Stomach smooth muscle (tissue), 2 donors: Measurements from ENCODE around the gene PARVG.

Source experiments
- H3K27ac ChIP-seq: one replicate; pipeline ENCODE4 v1.7.0; 2013; ENCODE audit warnings: mild to moderate bottlenecking, low read length, inconsistent platforms
- H3K27me3 ChIP-seq, 2 donors: one replicate each; pipeline ENCODE4 v1.7.0; 2013; ENCODE audit warnings: low read length in 2 of 2; ENCODE audit not compliant: insufficient read depth in 2 of 2, control insufficient read depth in 1 of 2
- H3K36me3 ChIP-seq, 2 donors: one replicate each; pipeline ENCODE4 v1.7.0; 2013; ENCODE audit warnings: low read length in 2 of 2; ENCODE audit not compliant: control insufficient read depth in 2 of 2, insufficient read depth in 2 of 2
- H3K4me1 ChIP-seq: one replicate; pipeline ENCODE4 v1.7.0; 2013; ENCODE audit warnings: low read length; ENCODE audit not compliant: control insufficient read depth, insufficient read depth
- H3K4me3 ChIP-seq, 2 donors: one replicate each; pipeline ENCODE4 v1.7.0; 2013; ENCODE audit warnings: low read length in 2 of 2
- H3K9ac ChIP-seq, 2 donors: one replicate each; pipeline ENCODE4 v1.7.0; 2013; ENCODE audit warnings: low read length in 2 of 2, mild to moderate bottlenecking in 1 of 2
- H3K9me3 ChIP-seq, 2 donors: one replicate each; pipeline ENCODE4 v1.7.0; 2013; ENCODE audit warnings: low read length in 2 of 2; ENCODE audit not compliant: control insufficient read depth in 2 of 2
- donor health status: healthy.
- donor health status: Pancreatic carcinoma.

PARVG gene, protein sequence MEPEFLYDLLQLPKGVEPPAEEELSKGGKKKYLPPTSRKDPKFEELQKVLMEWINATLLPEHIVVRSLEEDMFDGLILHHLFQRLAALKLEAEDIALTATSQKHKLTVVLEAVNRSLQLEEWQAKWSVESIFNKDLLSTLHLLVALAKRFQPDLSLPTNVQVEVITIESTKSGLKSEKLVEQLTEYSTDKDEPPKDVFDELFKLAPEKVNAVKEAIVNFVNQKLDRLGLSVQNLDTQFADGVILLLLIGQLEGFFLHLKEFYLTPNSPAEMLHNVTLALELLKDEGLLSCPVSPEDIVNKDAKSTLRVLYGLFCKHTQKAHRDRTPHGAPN

DNA sequence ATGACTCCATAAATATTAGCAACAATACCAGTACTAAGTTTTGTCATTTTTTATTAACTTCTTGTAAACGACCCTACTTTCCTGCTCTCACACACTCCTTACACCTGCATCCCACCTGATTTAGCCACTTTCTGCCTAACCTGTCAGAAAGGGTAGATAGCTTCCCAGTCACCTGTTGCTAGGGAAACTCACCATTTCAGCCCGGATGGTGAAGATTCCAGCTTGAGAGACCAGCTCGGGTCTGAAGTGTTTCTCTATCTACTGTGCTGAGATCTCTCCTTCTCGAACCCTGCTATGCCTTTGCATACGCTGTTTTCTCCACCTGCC lies at the start of gene PARVG:
PARVG (plus strand) TSS at position 220 of the 327 bp plus-strand sequence. CDS start 2,405 bp downstream, outside the sequence.
- Histone ChIP-seq H3K9ac (no peak within 1 kb of the TSS), H3K27me3 (peaks cover 0 to 4% of the 10 kb centered on the region in 2 donors), H3K4me3 (peak within 1 kb of the TSS in 1 of 2 donors; percentile 22), H3K9me3 (no peaks in the 10 kb centered on the region), H3K4me1 (no peaks in the 10 kb centered on the region), H3K27ac (no peak within 1 kb of the TSS), H3K36me3 (no peaks in the 10 kb centered on the region)

DNA sequence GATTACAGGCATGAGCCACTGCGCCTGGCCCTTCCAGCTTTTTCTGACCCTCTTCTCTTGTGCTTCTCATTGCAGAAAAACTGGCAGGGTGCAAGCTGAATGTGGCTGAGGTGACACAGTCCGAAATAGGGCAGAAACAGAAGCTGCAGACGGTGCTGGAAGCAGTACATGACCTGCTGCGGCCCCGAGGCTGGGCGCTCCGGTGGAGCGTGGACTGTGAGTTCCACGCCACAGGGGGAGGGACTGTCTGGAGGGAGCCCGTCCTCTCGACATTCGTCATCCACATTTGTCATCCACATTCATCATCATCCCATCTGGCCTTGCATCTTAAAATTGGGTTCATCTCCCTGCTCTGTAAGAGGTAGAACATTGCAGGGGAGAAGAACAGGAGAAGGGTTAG lies 49.3 kb upstream of the PARVG start:
- Histone ChIP-seq H3K4me1 (peaks cover 2% of the 10 kb centered on the region), H3K27me3 (no peaks in the 10 kb centered on the region), H3K36me3 (peaks cover 16 to 18% of the 10 kb centered on the region in 2 donors), H3K9ac (no peak overlapping the region), H3K4me3 (no peak overlapping the region), H3K27ac (no peak overlapping the region), H3K9me3 (peaks cover 5 to 6% of the 10 kb centered on the region in 2 donors)

DNA sequence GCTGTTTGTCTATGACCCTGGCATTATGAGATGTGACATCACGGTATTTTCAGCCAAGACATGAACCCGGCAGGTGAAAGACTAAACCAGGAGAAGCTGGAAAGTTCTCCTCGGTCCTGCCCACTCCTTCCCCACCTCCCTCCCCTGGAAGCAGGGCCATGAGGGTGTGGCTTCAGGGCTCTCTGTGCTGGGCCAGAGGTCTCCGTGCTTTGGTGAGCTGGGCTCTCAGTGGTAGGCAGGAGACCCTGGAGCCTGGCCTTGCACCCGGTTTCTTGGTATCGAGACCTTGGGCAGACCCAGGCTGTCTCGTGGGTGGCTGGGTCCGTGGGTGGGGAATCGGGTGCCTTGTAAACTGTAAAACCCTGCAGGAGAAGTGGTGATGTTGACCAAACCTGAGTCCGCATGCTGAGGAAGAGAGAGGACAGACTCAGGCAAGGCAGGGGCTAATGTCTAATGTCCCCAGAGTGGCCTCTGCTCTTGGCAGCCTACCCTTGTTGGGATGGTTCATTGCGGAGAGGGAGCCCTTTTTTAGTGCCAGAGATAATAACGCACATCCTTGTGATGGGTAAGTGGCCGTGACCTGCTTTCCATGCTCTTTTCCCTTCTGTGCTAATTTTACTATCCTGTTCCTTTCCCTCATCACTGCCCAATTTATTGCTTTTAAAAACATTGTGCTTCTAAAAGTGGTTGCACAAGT lies 48.6 kb upstream of the PARVG start:
- Histone ChIP-seq H3K27me3 (no peaks in the 10 kb centered on the region), H3K9ac (no peak overlapping the region), H3K4me3 (no peak overlapping the region), H3K36me3 (peaks cover 20 to 23% of the 10 kb centered on the region in 2 donors), H3K27ac (no peak overlapping the region), H3K4me1 (peaks cover 2% of the 10 kb centered on the region), H3K9me3 (peaks cover 0 to 3% of the 10 kb centered on the region in 2 donors)

DNA sequence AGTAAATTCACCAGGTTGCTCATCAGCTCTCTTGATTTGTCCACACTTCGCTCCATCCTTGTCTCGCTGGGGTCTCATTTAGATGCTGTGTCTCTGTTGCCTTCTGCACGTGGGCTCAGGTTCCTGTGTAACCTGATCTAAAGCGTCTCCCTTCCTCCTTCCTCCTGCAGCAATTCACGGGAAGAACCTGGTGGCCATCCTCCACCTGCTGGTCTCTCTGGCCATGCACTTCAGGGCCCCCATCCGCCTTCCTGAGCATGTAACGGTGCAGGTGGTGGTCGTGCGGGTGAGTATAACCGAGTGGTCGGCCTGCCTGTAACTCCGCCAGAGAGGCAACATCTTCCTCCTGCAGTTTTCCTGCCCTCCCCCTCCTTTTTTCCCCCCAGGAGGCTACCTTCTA lies 48.0 kb upstream of the PARVG start:
- Histone ChIP-seq H3K4me1 (peaks cover 2% of the 10 kb centered on the region), H3K4me3 (no peak overlapping the region), H3K27me3 (no peaks in the 10 kb centered on the region), H3K36me3 (peaks cover 26% of the 10 kb centered on the region in 2 donors), H3K9me3 (peaks cover 0 to 9% of the 10 kb centered on the region in 2 donors), H3K9ac (no peak overlapping the region), H3K27ac (no peak overlapping the region)

DNA sequence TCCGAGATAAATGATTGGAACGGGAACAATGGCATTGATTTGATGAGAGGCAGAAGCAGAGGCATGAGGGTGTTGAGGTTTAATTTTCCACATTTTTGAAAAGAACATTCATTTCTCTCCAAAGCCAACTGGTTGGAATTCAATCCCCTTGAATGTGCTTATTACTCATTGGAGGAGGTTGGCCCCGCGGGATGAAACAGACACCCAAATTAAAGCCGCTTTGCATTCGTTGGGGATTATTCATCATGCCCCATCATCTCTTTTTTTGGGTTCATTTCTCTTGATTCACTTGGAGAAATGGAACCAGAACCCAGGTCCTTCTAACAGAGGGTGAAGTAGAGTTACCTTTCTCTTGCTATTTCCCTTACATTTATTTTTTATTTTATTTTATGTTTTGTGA lies 47.6 kb upstream of the PARVG start:
- Histone ChIP-seq H3K27me3 (no peaks in the 10 kb centered on the region), H3K4me3 (no peak overlapping the region), H3K9ac (no peak overlapping the region), H3K4me1 (peaks cover 2% of the 10 kb centered on the region), H3K9me3 (peaks cover 0 to 11% of the 10 kb centered on the region in 2 donors), H3K27ac (no peak overlapping the region), H3K36me3 (peaks cover 27 to 28% of the 10 kb centered on the region in 2 donors)

DNA sequence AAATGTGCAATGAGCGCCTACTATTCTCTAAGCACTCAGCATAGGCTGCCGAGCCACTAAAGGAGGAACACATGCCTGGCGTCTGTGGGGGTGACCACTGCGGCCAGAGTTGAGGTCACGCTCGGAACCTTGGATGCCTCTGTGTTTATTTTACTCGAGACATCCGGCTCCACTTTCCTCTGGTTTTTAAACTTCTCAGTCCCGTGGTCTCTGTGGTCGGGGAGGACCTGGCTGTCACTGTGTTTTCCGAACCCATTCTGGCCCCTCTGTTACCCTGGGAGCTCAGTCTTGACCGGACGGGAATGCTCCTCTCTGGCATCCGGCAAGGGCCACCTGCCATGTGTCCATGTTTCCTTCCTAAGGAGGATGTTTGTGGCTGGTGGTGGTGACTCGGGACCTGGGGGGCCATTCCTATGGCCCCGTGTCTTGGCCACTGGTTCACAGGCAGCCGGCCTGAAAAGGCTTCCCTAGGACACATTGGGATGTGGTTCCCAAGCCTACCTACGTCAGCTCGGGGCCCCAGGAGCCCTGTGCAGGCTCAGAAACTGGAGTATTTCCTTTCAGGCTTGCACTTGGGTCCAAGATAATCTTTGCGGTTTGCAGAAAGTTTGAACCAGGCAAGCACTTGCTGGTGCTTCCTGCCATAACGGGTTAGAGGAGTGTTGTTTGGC lies 46.7 kb upstream of the PARVG start:
- H3K4me1 ChIP-seq: peaks cover 2% of the 10 kb centered on the region
- H3K27me3 ChIP-seq: no peaks in the 10 kb centered on the region
- no peak overlapping the region for H3K4me3 ChIP-seq
- peaks cover 0 to 11% of the 10 kb centered on the region in 2 donors for H3K9me3 ChIP-seq
- peaks cover 27 to 28% of the 10 kb centered on the region in 2 donors for H3K36me3 ChIP-seq
- H3K9ac ChIP-seq: no peak overlapping the region
- no peak overlapping the region for H3K27ac ChIP-seq

DNA sequence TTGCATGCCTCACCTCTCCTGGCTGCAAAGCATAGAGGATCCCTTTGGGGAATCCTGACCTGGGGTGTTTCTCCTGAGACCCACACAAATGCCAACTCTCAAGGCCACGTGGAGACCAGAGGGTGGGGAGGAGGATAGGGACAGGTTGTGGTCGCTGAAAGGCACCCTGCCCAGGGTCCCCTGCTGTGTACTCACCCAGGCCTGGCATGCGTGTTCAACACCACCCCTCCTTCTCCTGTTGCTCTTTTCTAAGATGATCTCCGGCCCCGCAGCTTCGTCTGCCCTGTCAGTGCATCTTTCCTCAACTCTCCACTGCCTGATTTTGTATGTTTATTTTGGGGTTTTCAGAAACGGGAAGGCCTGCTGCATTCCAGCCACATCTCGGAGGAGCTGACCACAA lies 44.6 kb upstream of the PARVG start:
- H3K36me3 ChIP-seq: peaks cover 27 to 28% of the 10 kb centered on the region in 2 donors
- peaks cover 2% of the 10 kb centered on the region for H3K4me1 ChIP-seq
- no peak overlapping the region for H3K27ac ChIP-seq
- no peak overlapping the region for H3K9ac ChIP-seq
- H3K4me3 ChIP-seq: no peak overlapping the region
- H3K9me3 ChIP-seq: peaks cover 0 to 11% of the 10 kb centered on the region in 2 donors
- no peaks in the 10 kb centered on the region for H3K27me3 ChIP-seq

DNA sequence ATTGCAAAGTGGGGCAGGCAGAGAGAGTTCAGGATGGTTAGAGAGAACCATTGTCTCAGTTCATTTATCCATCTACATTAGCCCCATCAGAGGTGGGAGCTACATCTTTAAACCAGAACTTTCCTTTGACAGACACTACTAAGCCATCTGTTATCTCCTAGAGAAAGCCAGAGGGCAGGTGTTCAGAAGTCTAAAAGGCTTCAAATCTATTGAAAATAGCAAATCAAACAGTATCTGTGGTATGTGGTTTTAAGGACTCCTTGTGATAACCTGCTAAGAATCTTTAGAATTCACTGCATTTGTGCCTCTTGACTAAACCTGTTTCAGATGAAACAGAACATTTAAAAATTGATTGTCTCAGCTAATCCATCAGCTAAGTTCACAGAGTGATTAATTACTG lies 43.9 kb upstream of the PARVG start:
- no peak overlapping the region for H3K4me3 ChIP-seq
- peaks cover 23 to 25% of the 10 kb centered on the region in 2 donors for H3K36me3 ChIP-seq
- H3K9ac ChIP-seq: no peak overlapping the region
- peaks cover 2% of the 10 kb centered on the region for H3K4me1 ChIP-seq
- no peaks in the 10 kb centered on the region for H3K27me3 ChIP-seq
- no peak overlapping the region for H3K27ac ChIP-seq
- peaks cover 0 to 11% of the 10 kb centered on the region in 2 donors for H3K9me3 ChIP-seq

DNA sequence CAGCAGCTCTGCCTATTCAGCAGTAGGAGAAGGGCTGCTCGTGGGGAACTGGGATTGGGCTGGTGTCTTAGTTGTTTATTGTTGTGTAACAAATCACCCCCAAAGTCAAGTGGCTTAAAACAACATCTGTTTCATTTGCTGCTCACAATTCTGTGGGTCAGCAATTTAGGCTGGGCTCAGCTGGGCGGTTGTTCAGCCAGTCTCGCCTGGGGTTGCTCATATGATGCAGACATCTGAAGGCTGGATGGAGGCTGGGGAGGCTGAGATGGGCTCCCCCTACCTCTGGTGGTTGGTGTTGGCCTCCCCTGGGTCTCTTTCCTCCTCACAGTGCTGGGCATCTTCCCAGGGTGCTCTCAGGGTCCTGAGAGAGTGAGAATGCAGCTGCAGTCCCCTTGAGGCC lies 43.3 kb upstream of the PARVG start:
- peaks cover 22 to 25% of the 10 kb centered on the region in 2 donors for H3K36me3 ChIP-seq
- no peak overlapping the region for H3K4me3 ChIP-seq
- H3K9me3 ChIP-seq: peaks cover 0 to 11% of the 10 kb centered on the region in 2 donors
- H3K27ac ChIP-seq: no peak overlapping the region
- H3K27me3 ChIP-seq: no peaks in the 10 kb centered on the region
- no peak overlapping the region for H3K9ac ChIP-seq
- peaks cover 4% of the 10 kb centered on the region for H3K4me1 ChIP-seq

DNA sequence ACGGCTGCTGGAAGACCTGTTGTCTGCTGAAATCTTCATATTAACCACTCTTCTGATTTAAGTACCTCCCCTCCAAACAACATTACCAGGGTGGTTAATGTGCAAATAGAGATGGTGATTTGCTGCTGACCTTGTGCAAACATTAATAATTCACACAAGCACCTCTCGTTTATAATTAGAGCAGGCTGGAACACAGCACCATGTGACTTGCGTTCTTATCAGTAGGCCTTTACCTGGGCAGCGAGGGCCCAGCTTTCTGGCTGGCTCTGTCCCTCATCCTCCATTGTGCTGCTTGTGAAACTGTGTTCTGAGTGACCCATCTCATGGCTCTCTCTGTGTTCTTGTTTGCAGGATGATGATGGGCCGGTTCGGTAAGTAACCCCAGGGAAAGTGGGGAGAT lies 41.0 kb upstream of the PARVG start:
- H3K9me3 ChIP-seq: peaks cover 0 to 11% of the 10 kb centered on the region in 2 donors
- H3K27ac ChIP-seq: no peak overlapping the region
- peaks cover 19% of the 10 kb centered on the region in 2 donors for H3K36me3 ChIP-seq
- no peaks in the 10 kb centered on the region for H3K27me3 ChIP-seq
- H3K4me1 ChIP-seq: peaks cover 23% of the 10 kb centered on the region
- no peak overlapping the region for H3K9ac ChIP-seq
- no peak overlapping the region for H3K4me3 ChIP-seq
